Esophagus (tissue), 2 donors: Measurements from ENCODE around the gene MRPS22. TPM values are rescaled to one million over a fixed set of nuclear protein-coding genes. Genes with fewer than 3 reads are reported as not detected.

Experiments used
- H3K27ac ChIP-seq, 2 donors: one replicate each; pipeline ENCODE4 v1.5.1; 2013; ENCODE audit warnings: low read depth in 2 of 2, mild to moderate bottlenecking in 2 of 2, inconsistent platforms in 1 of 2, low read length in 1 of 2, moderate library complexity in 1 of 2
- H3K27me3 ChIP-seq, 2 donors: one replicate each; pipeline ENCODE4 v1.6.1; 2013; ENCODE audit warnings: low read length in 2 of 2, control low read depth in 1 of 2, mild to moderate bottlenecking in 1 of 2; ENCODE audit not compliant: insufficient read depth in 2 of 2, control insufficient read depth in 1 of 2
- H3K36me3 ChIP-seq, 2 donors: one replicate each; pipeline ENCODE4 v1.6.1; 2013; ENCODE audit warnings: low read length in 1 of 2; ENCODE audit not compliant: control insufficient read depth in 2 of 2, insufficient read depth in 2 of 2
- H3K4me1 ChIP-seq, 2 donors: one replicate each; pipeline ENCODE4 v1.6.1; 2013; ENCODE audit warnings: low read length in 1 of 2; ENCODE audit not compliant: control insufficient read depth in 2 of 2, insufficient read depth in 2 of 2
- H3K4me3 ChIP-seq, 2 donors: one replicate each; pipeline ENCODE4 v1.5.1; 2013; ENCODE audit warnings: low read length in 2 of 2, mild to moderate bottlenecking in 2 of 2, low read depth in 1 of 2, moderate library complexity in 1 of 2
- H3K9me3 ChIP-seq, 2 donors: one replicate each; pipeline ENCODE4 v1.6.1; 2013; ENCODE audit warnings: mild to moderate bottlenecking in 2 of 2, low read depth in 1 of 2, low read length in 1 of 2, moderate library complexity in 1 of 2; ENCODE audit not compliant: control insufficient read depth in 2 of 2, insufficient read depth in 1 of 2
- whole genome bisulfite sequencing, 2 donors: extraction: QIAGEN DNeasy Blood & Tissue Kit; methylation state at CpG; one replicate each; pipeline ENCODE4 v1.1.7; 2013; 5-methylcytosine and 5-hydroxymethylcytosine counted together
- polyA plus RNA-seq, 2 donors: library from polyadenylated mRNA; stranded (reverse); fragments of 200-250 nt; gene quantifications; one replicate each; pipeline ENCODE4 v1.2.3, GENCODE V29; 2013
- donor health status: healthy with polysubstance abuse.
- donor health status: Bipolar disorder and iron deficiency.

MRPS22 gene
- polyA plus RNA-seq, 2 donors, result 39.0 to 57.5 TPM

- no peaks in the 10 kb centered on the region for H3K9me3 ChIP-seq
- 71 to 73% methylated on average over 12 of the region's 12 CpGs for WGBS, 2 donors
- no peaks in the 10 kb centered on the region for H3K36me3 ChIP-seq
- H3K4me1 ChIP-seq, result no peaks in the 10 kb centered on the region
- H3K27me3 ChIP-seq, result no peaks in the 10 kb centered on the region
- no peak overlapping the region for H3K4me3 ChIP-seq
- no peak overlapping the region for H3K27ac ChIP-seq
These were observed 41.6 kb upstream of the MRPS22 start for GRCh38 chr3:139302084-139302800.

GRCh38 chr3:139302801-139303113 is 41.1 kb upstream of the MRPS22 start:
- WGBS, 2 donors, result 81 to 86% methylated on average over 4 of the region's 4 CpGs
- Histone ChIP-seq H3K4me1 (no peaks in the 10 kb centered on the region), H3K27me3 (no peaks in the 10 kb centered on the region), H3K27ac (no peak overlapping the region), H3K9me3 (no peaks in the 10 kb centered on the region), H3K36me3 (no peaks in the 10 kb centered on the region), H3K4me3 (no peak overlapping the region)

- 74 to 89% methylated on average over 5 of the region's 5 CpGs for WGBS, 2 donors
- H3K36me3 ChIP-seq, result no peaks in the 10 kb centered on the region
- H3K4me1 ChIP-seq, result no peaks in the 10 kb centered on the region
These were observed 40.6 kb upstream of the MRPS22 start for GRCh38 chr3:139303216-139303615.

GRCh38 chr3:139304383-139304782 is 39.4 kb upstream of the MRPS22 start:
- Histone ChIP-seq H3K4me3 (no peak overlapping the region), H3K36me3 (no peaks in the 10 kb centered on the region), H3K27ac (no peak overlapping the region), H3K27me3 (no peaks in the 10 kb centered on the region), H3K9me3 (no peaks in the 10 kb centered on the region), H3K4me1 (no peaks in the 10 kb centered on the region)
- 80 to 84% methylated on average over 3 of the region's 3 CpGs for WGBS, 2 donors

More at GRCh38 chr3:139303216-139303615, 40.6 kb upstream of the MRPS22 start:
- Histone ChIP-seq H3K4me3 (no peak overlapping the region), H3K27ac (no peak overlapping the region), H3K27me3 (no peaks in the 10 kb centered on the region), H3K9me3 (no peaks in the 10 kb centered on the region)

- no peaks in the 10 kb centered on the region for H3K36me3 ChIP-seq
- H3K4me3 ChIP-seq, result no peak overlapping the region
- H3K4me1 ChIP-seq, result no peaks in the 10 kb centered on the region
- no peaks in the 10 kb centered on the region for H3K9me3 ChIP-seq
- WGBS, 2 donors, result 81 to 84% methylated on average over 2 of the region's 2 CpGs
- H3K27me3 ChIP-seq, result no peaks in the 10 kb centered on the region
- no peak overlapping the region for H3K27ac ChIP-seq
These were observed 37.7 kb upstream of the MRPS22 start for GRCh38 chr3:139306078-139306477.

GRCh38 chr3:139307072-139307491 is 36.7 kb upstream of the MRPS22 start:
- Histone ChIP-seq H3K4me3 (no peak overlapping the region), H3K27ac (no peak overlapping the region), H3K9me3 (no peaks in the 10 kb centered on the region), H3K36me3 (no peaks in the 10 kb centered on the region), H3K4me1 (no peaks in the 10 kb centered on the region), H3K27me3 (no peaks in the 10 kb centered on the region)
- WGBS, 2 donors, result 91 to 93% methylated on average over 1 of the region's 1 CpG

GRCh38 chr3:139307601-139308555 is 35.9 kb upstream of the MRPS22 start:
- Histone ChIP-seq H3K27me3 (no peaks in the 10 kb centered on the region), H3K36me3 (no peaks in the 10 kb centered on the region), H3K9me3 (no peaks in the 10 kb centered on the region), H3K27ac (no peak overlapping the region), H3K4me1 (no peaks in the 10 kb centered on the region), H3K4me3 (no peak overlapping the region)
- WGBS, 2 donors, result 90 to 93% methylated on average over 6 of the region's 6 CpGs

GRCh38 chr3:139308560-139308959 is 35.3 kb upstream of the MRPS22 start:
- H3K9me3 ChIP-seq, result no peaks in the 10 kb centered on the region
- H3K4me1 ChIP-seq, result no peaks in the 10 kb centered on the region
- H3K4me3 ChIP-seq, result no peak overlapping the region
- no peaks in the 10 kb centered on the region for H3K27me3 ChIP-seq
- no peak overlapping the region for H3K27ac ChIP-seq
- WGBS, 2 donors, result 63 to 75% methylated on average over 4 of the region's 4 CpGs
- H3K36me3 ChIP-seq, result no peaks in the 10 kb centered on the region

- Histone ChIP-seq H3K27me3 (no peaks in the 10 kb centered on the region), H3K27ac (no peak overlapping the region), H3K9me3 (no peaks in the 10 kb centered on the region), H3K36me3 (no peaks in the 10 kb centered on the region), H3K4me3 (no peak overlapping the region), H3K4me1 (no peaks in the 10 kb centered on the region)
- WGBS, 2 donors, result 50 to 51% methylated on average over 2 of the region's 2 CpGs
These were observed 34.7 kb upstream of the MRPS22 start for GRCh38 chr3:139309061-139309591.
